Endothelial cell of umbilical vein (primary cell): ENCODE measurements around the gene LYRM2. TPM values are rescaled to one million over a fixed set of nuclear protein-coding genes. Genes with fewer than 3 reads are reported as not detected.

Experiments
- BruUV-seq: library from RNA; stranded (reverse); fragments of 400-500 nt; replicated peaks from 2 replicates; lab custom pipeline; 2021; lab: Mats Ljungman, UMichigan
- CTCF ChIA-PET: fragments of 300-600, 350-600 bp; sonication (Branson Sonifier 250); formaldehyde crosslinking; loops from one replicate; lab custom pipeline; 2021; ENCODE audit warnings: antibody characterized with exemption, inconsistent platforms; lab: Charles Lee
- POLR2A ChIA-PET: fragments of 300-600, 350-600 bp; sonication (Branson Sonifier 250); formaldehyde crosslinking; loops from one replicate; lab custom pipeline; 2021; ENCODE audit warnings: antibody characterized with exemption, inconsistent platforms; lab: Charles Lee
- DNase-seq: peaks from one replicate; pipeline ENCODE4 v3.0.0-alpha.2; 2011; ENCODE audit warnings: low read depth, low spot score
- FAIRE-seq: peaks from 2 replicates; lab custom pipeline; 2011; peaks lifted over from hg19 to GRCh38; lab: Jason Lieb, UNC
- H2AFZ ChIP-seq: 2 replicates; pipeline ENCODE4 v1.6.0; 2012; ENCODE audit warnings: low read depth, low read length, control low read depth, inconsistent platforms
- H3K27ac ChIP-seq: 2 replicates; pipeline ENCODE4 v1.5.1; 2011; ENCODE audit warnings: low read depth, mild to moderate bottlenecking, control low read depth, low read length, moderate library complexity; ENCODE audit not compliant: insufficient read depth
- H3K27me3 ChIP-seq, 2 experiments: 2 replicates each; pipeline versions ENCODE4 v1.6.0 to v1.6.1; 2011; ENCODE audit warnings: low read length in 2 of 2, mixed read lengths in 1 of 2; ENCODE audit not compliant: control insufficient read depth in 2 of 2, insufficient read depth in 2 of 2
- H3K36me3 ChIP-seq, 2 experiments: 2 replicates in 1 of 2; 3 replicates in 1 of 2; pipeline ENCODE4 v1.5.1; 2011; ENCODE audit warnings: low read length in 2 of 2, mild to moderate bottlenecking in 1 of 2, moderate library complexity in 1 of 2; ENCODE audit not compliant: control insufficient read depth in 2 of 2, insufficient read depth in 2 of 2; ENCODE audit errors: extremely low read depth in 1 of 2
- H3K4me1 ChIP-seq: 3 replicates; pipeline ENCODE4 v1.5.1; 2011; ENCODE audit warnings: mild to moderate bottlenecking, low read length; ENCODE audit not compliant: control insufficient read depth, insufficient read depth; ENCODE audit errors: extremely low read depth
- H3K4me2 ChIP-seq: 2 replicates; pipeline ENCODE4 v1.6.1; 2011; ENCODE audit warnings: low read length, control low read depth, mixed read lengths; ENCODE audit not compliant: insufficient read depth
- H3K4me3 ChIP-seq, 3 experiments: fragments of 200-600 bp in 1 of 3; sonication (generic), shearing (Covaris generic) in 1 of 3; replicated peaks in 1 of 3; 2 replicates each; pipeline ENCODE4 v1.5.1; 2011 to 2016; ENCODE audit warnings: control low read depth in 3 of 3, low read length in 3 of 3, mild to moderate bottlenecking in 2 of 3, inconsistent platforms in 1 of 3, low read depth in 1 of 3, moderate library complexity in 1 of 3; ENCODE audit not compliant: insufficient read depth in 1 of 3
- H3K79me2 ChIP-seq: 2 replicates; pipeline ENCODE4 v1.6.0; 2012; ENCODE audit warnings: low read length, inconsistent platforms; ENCODE audit not compliant: control insufficient read depth, insufficient read depth
- H3K9ac ChIP-seq: replicated peaks from 2 replicates; pipeline ENCODE3; 2011; ENCODE audit warnings: low read length, control low read depth; ENCODE audit not compliant: insufficient read depth; ENCODE audit errors: extremely low read depth
- H3K9me1 ChIP-seq: replicated peaks from 3 replicates; pipeline ENCODE4 v1.6.0; 2011; ENCODE audit warnings: mild to moderate bottlenecking, low read length; ENCODE audit not compliant: control insufficient read depth, insufficient read depth; ENCODE audit errors: extremely low read depth
- H3K9me3 ChIP-seq: replicated peaks from 2 replicates; pipeline ENCODE4 v1.5.1; 2012; ENCODE audit warnings: low read length, inconsistent platforms; ENCODE audit not compliant: control insufficient read depth, insufficient read depth
- H4K20me1 ChIP-seq: replicated peaks from 2 replicates; pipeline ENCODE3; 2011; ENCODE audit warnings: mild to moderate bottlenecking, low read length; ENCODE audit not compliant: control insufficient read depth, insufficient read depth; ENCODE audit errors: extremely low read depth
- EZH2 ChIP-seq: IDR thresholded peaks from 2 replicates; pipeline ENCODE4 v1.6.1; 2012; ENCODE audit warnings: borderline replicate concordance, low read depth, mild to moderate bottlenecking, moderate library complexity, low read length, inconsistent platforms; ENCODE audit not compliant: severe bottlenecking
- MYC ChIP-seq: IDR thresholded peaks from one replicate; pipeline ENCODE4 v1.6.1; 2011; ENCODE audit warnings: mild to moderate bottlenecking, low read depth, low read length
- dilution Hi-C: fragments of 300-500 bp; cut with MboI; formaldehyde crosslinking; loops from one replicate; pipeline ENCODE4 v1.15.0; 2019; ENCODE audit warnings: low sequenced_read_pairs; ENCODE audit not compliant: extremely low pct_ligation_motif_present
- intact Hi-C: fragments of 100-400 bp; cut with micrococcal nuclease; formaldehyde crosslinking; loops from one replicate; pipeline ENCODE4 v1.10.0; 2022
- polyA plus RNA-seq, 4 experiments: library from polyadenylated mRNA; depleted of rRNA in 3 of 4; stranded (reverse) in 3 of 4; unstranded in 1 of 4; fragments of >200 nt; gene quantifications; 2 replicates each; pipeline versions ENCODE4 v1.2.1 to v1.2.3, GENCODE V29; 2011 to 2012; ENCODE audit warnings: missing spikeins in 1 of 4
- total RNA-seq: library from RNA; stranded (reverse); gene quantifications from 2 replicates; pipeline ENCODE4 v1.2.3, GENCODE V29; 2021

LYRM2 gene
- total and polyA plus RNA-seq, 2 donors (not counting 3 experiments of a cell fraction or from before 2014, with no cell fraction given): 11.8 to 41.9 TPM

GRCh38 chr6:89681983-89682564 lies 43.5 kb upstream of the LYRM2 start:
- no peak for FAIRE-seq
- CTCF ChIA-PET: no interaction called here

GRCh38 chr6:89680551-89680950 lies 42.0 kb upstream of the LYRM2 start:
- dilution Hi-C loops: no loop called here

More at GRCh38 chr6:89681983-89682564, 43.5 kb upstream of the LYRM2 start:
- H3K4me1 ChIP-seq: no peaks in the 10 kb centered on the region
- dilution Hi-C loops: no loop called here
- no peaks in the 10 kb centered on the region for H3K9me1 ChIP-seq
- H3K27me3 ChIP-seq: no peaks in the 10 kb centered on the region
- H4K20me1 ChIP-seq: no peaks in the 10 kb centered on the region
- no peak for DNase-seq
- intact Hi-C loops: no loop called here
- no peak overlapping the region for H2AFZ ChIP-seq
- no peak overlapping the region for H3K9ac ChIP-seq
- no peak overlapping the region for H3K27ac ChIP-seq
- H3K79me2 ChIP-seq: no peaks in the 10 kb centered on the region
- no peak for TF ChIP-seq MYC
- no peak overlapping the region for H3K4me3 ChIP-seq
- peaks cover 24 to 26% of the 10 kb centered on the region in 2 experiments for H3K36me3 ChIP-seq
- BruUV-seq: no TSS peak
- H3K4me2 ChIP-seq: no peak overlapping the region
- H3K9me3 ChIP-seq: no peaks in the 10 kb centered on the region
- POLR2A ChIA-PET: no interaction called here

More at GRCh38 chr6:89680551-89680950, 42.0 kb upstream of the LYRM2 start:
- Histone ChIP-seq H3K36me3 (peaks cover 23 to 26% of the 10 kb centered on the region in 2 experiments), H3K27ac (no peak overlapping the region), H4K20me1 (no peaks in the 10 kb centered on the region), H3K27me3 (no peaks in the 10 kb centered on the region), H3K9me3 (no peaks in the 10 kb centered on the region), H3K9me1 (no peaks in the 10 kb centered on the region), H3K4me3 (no peak overlapping the region), H3K4me1 (no peaks in the 10 kb centered on the region), H2AFZ (no peak overlapping the region), H3K79me2 (no peaks in the 10 kb centered on the region), H3K9ac (no peak overlapping the region), H3K4me2 (no peak overlapping the region)
- no TSS peak for BruUV-seq
- DNase-seq (no peak), FAIRE-seq (no peak)
- intact Hi-C loops: no loop called here
- ChIA-PET POLR2A (no interaction called here), CTCF (interaction anchor here (1.3 kb wide), 1 partner anchor 248 kb away, joined by 3 read pairs; no protein-coding TSS in a partner anchor)
- TF ChIP-seq EZH2: no peak
